ENCODE data around the gene SERPINB6.
"Not testable (repeated sequence)": the region's sequence is repeated elsewhere in the genome, so short reads cannot be mapped to it uniquely, and the experiment has no call there.

DNA sequence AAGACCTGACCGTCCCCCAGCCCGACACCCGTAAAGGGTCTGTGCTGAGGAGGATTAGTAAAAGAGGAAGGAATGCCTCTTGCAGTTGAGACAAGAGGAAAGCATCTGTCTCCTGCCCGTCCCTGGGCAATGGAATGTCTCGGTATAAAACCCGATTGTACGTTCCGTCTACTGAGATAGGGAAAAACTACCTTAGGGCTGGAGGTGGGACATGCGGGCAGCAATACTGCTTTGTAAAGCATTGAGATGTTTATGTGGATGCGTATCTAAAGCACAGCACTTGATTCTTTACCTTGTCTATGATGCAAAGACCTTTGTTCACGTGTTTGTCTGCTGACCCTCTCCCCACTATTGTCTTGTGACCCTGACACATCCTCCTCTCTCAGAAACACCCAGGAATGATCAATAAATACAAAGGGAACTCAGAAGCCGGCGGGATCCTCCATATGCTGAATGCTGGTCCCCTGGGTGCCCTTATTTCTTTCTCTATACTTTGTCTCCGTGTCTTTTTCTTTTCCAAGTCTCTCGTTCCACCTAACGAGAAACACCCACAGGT is 62.2 kb downstream of the SERPINB6 start:
- TF ChIP-seq, protein P1, sequence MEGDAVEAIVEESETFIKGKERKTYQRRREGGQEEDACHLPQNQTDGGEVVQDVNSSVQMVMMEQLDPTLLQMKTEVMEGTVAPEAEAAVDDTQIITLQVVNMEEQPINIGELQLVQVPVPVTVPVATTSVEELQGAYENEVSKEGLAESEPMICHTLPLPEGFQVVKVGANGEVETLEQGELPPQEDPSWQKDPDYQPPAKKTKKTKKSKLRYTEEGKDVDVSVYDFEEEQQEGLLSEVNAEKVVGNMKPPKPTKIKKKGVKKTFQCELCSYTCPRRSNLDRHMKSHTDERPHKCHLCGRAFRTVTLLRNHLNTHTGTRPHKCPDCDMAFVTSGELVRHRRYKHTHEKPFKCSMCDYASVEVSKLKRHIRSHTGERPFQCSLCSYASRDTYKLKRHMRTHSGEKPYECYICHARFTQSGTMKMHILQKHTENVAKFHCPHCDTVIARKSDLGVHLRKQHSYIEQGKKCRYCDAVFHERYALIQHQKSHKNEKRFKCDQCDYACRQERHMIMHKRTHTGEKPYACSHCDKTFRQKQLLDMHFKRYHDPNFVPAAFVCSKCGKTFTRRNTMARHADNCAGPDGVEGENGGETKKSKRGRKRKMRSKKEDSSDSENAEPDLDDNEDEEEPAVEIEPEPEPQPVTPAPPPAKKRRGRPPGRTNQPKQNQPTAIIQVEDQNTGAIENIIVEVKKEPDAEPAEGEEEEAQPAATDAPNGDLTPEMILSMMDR (IDR thresholded peaks at IDR 0.05) = not testable (repeated sequence)
- TF ChIP-seq, protein P2, sequence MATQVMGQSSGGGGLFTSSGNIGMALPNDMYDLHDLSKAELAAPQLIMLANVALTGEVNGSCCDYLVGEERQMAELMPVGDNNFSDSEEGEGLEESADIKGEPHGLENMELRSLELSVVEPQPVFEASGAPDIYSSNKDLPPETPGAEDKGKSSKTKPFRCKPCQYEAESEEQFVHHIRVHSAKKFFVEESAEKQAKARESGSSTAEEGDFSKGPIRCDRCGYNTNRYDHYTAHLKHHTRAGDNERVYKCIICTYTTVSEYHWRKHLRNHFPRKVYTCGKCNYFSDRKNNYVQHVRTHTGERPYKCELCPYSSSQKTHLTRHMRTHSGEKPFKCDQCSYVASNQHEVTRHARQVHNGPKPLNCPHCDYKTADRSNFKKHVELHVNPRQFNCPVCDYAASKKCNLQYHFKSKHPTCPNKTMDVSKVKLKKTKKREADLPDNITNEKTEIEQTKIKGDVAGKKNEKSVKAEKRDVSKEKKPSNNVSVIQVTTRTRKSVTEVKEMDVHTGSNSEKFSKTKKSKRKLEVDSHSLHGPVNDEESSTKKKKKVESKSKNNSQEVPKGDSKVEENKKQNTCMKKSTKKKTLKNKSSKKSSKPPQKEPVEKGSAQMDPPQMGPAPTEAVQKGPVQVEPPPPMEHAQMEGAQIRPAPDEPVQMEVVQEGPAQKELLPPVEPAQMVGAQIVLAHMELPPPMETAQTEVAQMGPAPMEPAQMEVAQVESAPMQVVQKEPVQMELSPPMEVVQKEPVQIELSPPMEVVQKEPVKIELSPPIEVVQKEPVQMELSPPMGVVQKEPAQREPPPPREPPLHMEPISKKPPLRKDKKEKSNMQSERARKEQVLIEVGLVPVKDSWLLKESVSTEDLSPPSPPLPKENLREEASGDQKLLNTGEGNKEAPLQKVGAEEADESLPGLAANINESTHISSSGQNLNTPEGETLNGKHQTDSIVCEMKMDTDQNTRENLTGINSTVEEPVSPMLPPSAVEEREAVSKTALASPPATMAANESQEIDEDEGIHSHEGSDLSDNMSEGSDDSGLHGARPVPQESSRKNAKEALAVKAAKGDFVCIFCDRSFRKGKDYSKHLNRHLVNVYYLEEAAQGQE (IDR thresholded peaks at IDR 0.05; ENCODE audit: insufficient read depth in 1 of 2, low read depth in 2 of 2, low read length in 1 of 2) = not testable (repeated sequence)
- TF ChIP-seq POLR2AphosphoS5 (IDR thresholded peaks at IDR 0.05; ENCODE audit: low read depth, low read length) = not testable (repeated sequence)
